DND-41 (cell line): ENCODE measurements around the gene SMLR1.

Experiments
- EZH2 ChIP-seq: IDR thresholded peaks from 3 replicates; pipeline ENCODE4 v1.6.1; 2012; ENCODE audit warnings: borderline replicate concordance, low read depth, mild to moderate bottlenecking, moderate library complexity, low read length, inconsistent platforms; ENCODE audit not compliant: severe bottlenecking
- TF ChIP-seq, protein P1 (sequence below): IDR thresholded peaks from 2 replicates; pipeline ENCODE4 v1.5.1; 2012; ENCODE audit warnings: borderline replicate concordance, low read length, moderate library complexity, mild to moderate bottlenecking; ENCODE audit not compliant: poor library complexity, severe bottlenecking; ENCODE audit errors: extremely low read depth

DNA sequence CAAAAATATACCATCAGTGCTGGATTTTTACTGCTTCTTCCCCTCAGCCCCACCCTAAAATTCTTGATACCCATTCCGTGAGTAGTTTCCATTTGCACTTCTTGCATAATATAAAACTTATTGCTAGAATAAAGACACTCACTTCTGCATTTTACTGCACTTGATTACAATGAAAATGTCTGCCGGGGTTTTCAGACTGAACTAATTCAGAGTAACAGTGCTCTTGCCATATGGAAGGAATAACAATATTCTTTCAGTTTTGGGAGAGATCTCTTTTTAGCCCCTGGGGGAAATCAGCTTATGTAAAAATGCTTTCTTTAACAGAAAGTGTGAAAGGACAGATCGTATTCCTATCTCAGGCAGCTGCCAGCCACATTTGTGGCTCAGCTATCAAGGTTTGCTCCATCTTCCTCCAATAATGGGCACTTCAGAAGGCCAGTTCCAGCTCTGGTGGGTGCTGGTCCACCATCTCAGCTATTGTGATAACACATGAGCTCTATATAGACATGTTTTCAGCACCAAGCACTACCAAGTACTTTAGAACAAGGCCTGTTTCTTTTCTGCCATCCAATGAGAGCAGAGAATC is 8.9 kb downstream of the SMLR1 start:
- TF ChIP-seq, protein P1, sequence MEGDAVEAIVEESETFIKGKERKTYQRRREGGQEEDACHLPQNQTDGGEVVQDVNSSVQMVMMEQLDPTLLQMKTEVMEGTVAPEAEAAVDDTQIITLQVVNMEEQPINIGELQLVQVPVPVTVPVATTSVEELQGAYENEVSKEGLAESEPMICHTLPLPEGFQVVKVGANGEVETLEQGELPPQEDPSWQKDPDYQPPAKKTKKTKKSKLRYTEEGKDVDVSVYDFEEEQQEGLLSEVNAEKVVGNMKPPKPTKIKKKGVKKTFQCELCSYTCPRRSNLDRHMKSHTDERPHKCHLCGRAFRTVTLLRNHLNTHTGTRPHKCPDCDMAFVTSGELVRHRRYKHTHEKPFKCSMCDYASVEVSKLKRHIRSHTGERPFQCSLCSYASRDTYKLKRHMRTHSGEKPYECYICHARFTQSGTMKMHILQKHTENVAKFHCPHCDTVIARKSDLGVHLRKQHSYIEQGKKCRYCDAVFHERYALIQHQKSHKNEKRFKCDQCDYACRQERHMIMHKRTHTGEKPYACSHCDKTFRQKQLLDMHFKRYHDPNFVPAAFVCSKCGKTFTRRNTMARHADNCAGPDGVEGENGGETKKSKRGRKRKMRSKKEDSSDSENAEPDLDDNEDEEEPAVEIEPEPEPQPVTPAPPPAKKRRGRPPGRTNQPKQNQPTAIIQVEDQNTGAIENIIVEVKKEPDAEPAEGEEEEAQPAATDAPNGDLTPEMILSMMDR: no peak
- no peak for TF ChIP-seq EZH2
